ENCODE data around the gene CD226. TPM values are rescaled to one million over a fixed set of nuclear protein-coding genes. Genes with fewer than 3 reads are reported as not detected.
A peak's percentile ranks its signal among the peaks of the same experiment; 100 is the strongest.

CD226 gene
- total and polyA plus RNA-seq, 8 donors = under 0.01 to 10.5 (median 0.89) TPM; not detected in 1

- no peaks in the 10 kb centered on the region for H3K4me1 ChIP-seq
- H3K36me3 ChIP-seq = peaks cover 0 to 11% (median 0%) of the 10 kb centered on the region in 4 donors
- intact Hi-C loops (cut with DNase I; ENCODE audit: low total_unique reads) = no loop called here
- no peaks in the 10 kb centered on the region for H3K27me3 ChIP-seq
- TF ChIP-seq POLR2AphosphoS5 (IDR thresholded peaks at IDR 0.05) (no peak), POLR2A (IDR thresholded peaks at IDR 0.05) (no peak), EP300 (IDR thresholded peaks at IDR 0.05) (no peak), CTCF (IDR thresholded peaks at IDR 0.05) (no peak)
- no peak overlapping the region for H3K4me3 ChIP-seq
- WGBS, 5 donors = 89 to 100% (median 97%) methylated on average over 1 of the region's 1 CpG
- peaks cover 0 to 56% (median 29%) of the 10 kb centered on the region in 4 donors for H3K9me3 ChIP-seq
- no peak for DNase-seq
- no peak overlapping the region for H3K27ac ChIP-seq
Observed at GRCh38 chr18:69974365-69974764, 26.7 kb upstream of the CD226 start.

- intact Hi-C loops (cut with DNase I; ENCODE audit: low total_unique reads) = no loop called here
- peaks cover 0 to 25% (median 7%) of the 10 kb centered on the region in 4 donors for H3K9me3 ChIP-seq
- TF ChIP-seq CTCF (IDR thresholded peaks at IDR 0.05) = no peak
- no peak for TF ChIP-seq EP300 (IDR thresholded peaks at IDR 0.05)
- no peak for TF ChIP-seq POLR2A (IDR thresholded peaks at IDR 0.05)
- no peak for TF ChIP-seq POLR2AphosphoS5 (IDR thresholded peaks at IDR 0.05)
- H3K27me3 ChIP-seq = no peaks in the 10 kb centered on the region
- DNase-seq = no peak
- H3K4me1 ChIP-seq = no peaks in the 10 kb centered on the region
- no peak overlapping the region for H3K4me3 ChIP-seq
- 85 to 93% (median 92%) methylated on average over 2 of the region's 2 CpGs for whole genome bisulfite sequencing, 5 donors
- H3K27ac ChIP-seq = no peak overlapping the region
- no peaks in the 10 kb centered on the region for H3K36me3 ChIP-seq
Observed at GRCh38 chr18:69969491-69969890, 21.8 kb upstream of the CD226 start.

- Histone ChIP-seq H3K27me3 (no peaks in the 10 kb centered on the region), H3K4me3 (no peak overlapping the region), H3K4me1 (no peaks in the 10 kb centered on the region), H3K27ac (no peak overlapping the region), H3K9me3 (peaks cover 0 to 19% (median 4%) of the 10 kb centered on the region in 4 donors), H3K36me3 (no peaks in the 10 kb centered on the region)
- peak in 1 of 2 donors; percentile 36 for DNase-seq
- TF ChIP-seq POLR2A (IDR thresholded peaks at IDR 0.05) (no peak), POLR2AphosphoS5 (IDR thresholded peaks at IDR 0.05) (no peak), EP300 (IDR thresholded peaks at IDR 0.05) (no peak), CTCF (IDR thresholded peaks at IDR 0.05) (no peak)
- 63 to 74% (median 69%) methylated on average over 8 of the region's 8 CpGs for WGBS, 5 donors
- intact Hi-C loops (cut with DNase I; ENCODE audit: low total_unique reads) = no loop called here
Observed at GRCh38 chr18:69968039-69968438, 20.4 kb upstream of the CD226 start.

GRCh38 chr18:69963196-69963595 is 15.5 kb upstream of the CD226 start:
- TF ChIP-seq EP300 (IDR thresholded peaks at IDR 0.05) = no peak
- TF ChIP-seq POLR2A (IDR thresholded peaks at IDR 0.05) = no peak
- no peak for TF ChIP-seq POLR2AphosphoS5 (IDR thresholded peaks at IDR 0.05)
- TF ChIP-seq CTCF (IDR thresholded peaks at IDR 0.05) = no peak
- DNase-seq = no peak
- Histone ChIP-seq H3K27me3 (no peaks in the 10 kb centered on the region), H3K4me3 (no peak overlapping the region), H3K4me1 (no peaks in the 10 kb centered on the region), H3K36me3 (no peaks in the 10 kb centered on the region), H3K9me3 (no peaks in the 10 kb centered on the region), H3K27ac (no peak overlapping the region)
- whole genome bisulfite sequencing, 5 donors = 89 to 94% (median 93%) methylated on average over 4 of the region's 4 CpGs
- intact Hi-C loops (cut with DNase I; ENCODE audit: low total_unique reads) = no loop called here

All from stomach (tissue), 9 donors.